NOMO-1 treated with DMSO at 0.1 percent for 48 hours (cell line): Measurements from ENCODE around the gene UBR1.
A peak's percentile ranks its signal among the peaks of the same experiment; 100 is the strongest.
"Not testable (repeated sequence)": the region's sequence is repeated elsewhere in the genome, so short reads cannot be mapped to it uniquely, and the experiment has no call there.

Source experiments
- DNase-seq: peaks from one replicate; lab custom pipeline; 2025; ENCODE audit not compliant: unreplicated experiment; lab: John Stamatoyannopoulos, UW

UBR1 gene

GRCh38 chr15:42984493-42985034 is 121.3 kb downstream of the UBR1 start:
- DNase-seq, result no peak

DNA sequence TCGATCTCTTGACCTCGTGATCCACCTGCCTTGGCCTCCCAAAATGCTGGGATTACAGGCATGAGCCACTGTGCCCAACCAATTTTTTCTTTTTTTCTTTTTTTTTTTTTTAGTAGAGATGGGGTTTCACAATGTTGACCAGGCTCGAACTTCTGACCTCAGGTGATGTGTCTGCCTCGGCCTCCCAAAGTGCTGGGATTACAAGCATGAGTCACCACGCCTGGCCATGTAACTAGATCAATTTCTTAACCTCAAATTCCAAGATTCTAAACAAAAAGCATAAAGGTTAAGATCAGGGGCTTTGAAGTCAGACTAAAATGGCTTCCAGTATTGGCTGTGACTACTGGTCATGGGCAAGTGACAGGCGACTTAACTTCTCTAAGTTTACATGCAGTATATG is 126.7 kb downstream of the UBR1 start:
- not testable (repeated sequence) for DNase-seq

DNA sequence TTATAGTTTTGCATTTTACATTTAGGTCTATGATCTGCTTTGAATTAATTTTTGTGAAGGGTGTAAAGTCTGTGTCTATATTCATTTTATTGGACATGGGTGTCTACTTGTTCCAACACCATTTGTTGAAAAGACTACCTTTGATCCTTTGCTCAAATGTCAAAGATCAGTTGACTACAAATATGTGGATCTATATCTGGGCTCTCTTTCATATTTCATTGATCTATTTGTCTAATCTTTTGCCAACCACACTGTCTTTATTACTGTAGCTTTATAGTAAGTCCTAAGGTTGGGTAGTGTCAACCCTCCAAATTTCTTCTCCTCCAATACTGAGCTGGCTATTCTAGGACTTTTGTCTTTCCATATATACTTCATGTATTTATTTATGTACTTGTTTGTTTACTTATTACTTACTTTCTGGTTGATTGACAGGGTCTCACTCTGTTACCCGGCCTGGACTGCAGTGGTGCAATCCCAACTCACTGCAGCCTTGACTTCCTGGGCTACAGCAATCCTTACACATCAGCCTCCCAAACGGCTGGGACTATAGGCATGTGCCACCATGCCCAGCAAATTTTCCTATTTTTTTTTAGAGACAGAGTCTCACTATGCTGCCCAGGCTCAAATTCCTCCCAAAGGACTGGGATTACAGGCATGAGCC is 131.5 kb downstream of the UBR1 start:
- no peak for DNase-seq

- no peak for DNase-seq
Measured at GRCh38 chr15:42973114-42973513, 132.7 kb downstream of the UBR1 start.

DNA sequence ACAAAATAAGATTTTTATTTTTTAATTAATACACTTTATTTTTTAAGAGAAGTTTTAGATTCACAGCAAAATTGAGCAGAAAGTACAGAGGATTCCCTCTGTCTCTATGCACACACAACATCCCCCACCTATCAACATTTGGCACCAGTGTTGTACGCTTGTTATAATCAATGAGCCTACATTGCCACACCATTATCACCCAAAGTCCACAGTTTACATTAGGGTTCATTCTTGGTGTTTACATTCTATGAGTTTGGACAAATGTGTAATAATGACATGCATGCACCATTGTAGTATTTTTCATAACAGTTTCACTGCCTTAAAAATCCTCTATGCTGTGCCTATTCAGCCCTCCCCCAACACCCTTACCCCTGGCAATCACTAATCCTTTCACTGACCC is 134.0 kb downstream of the UBR1 start:
- no peak for DNase-seq

DNA sequence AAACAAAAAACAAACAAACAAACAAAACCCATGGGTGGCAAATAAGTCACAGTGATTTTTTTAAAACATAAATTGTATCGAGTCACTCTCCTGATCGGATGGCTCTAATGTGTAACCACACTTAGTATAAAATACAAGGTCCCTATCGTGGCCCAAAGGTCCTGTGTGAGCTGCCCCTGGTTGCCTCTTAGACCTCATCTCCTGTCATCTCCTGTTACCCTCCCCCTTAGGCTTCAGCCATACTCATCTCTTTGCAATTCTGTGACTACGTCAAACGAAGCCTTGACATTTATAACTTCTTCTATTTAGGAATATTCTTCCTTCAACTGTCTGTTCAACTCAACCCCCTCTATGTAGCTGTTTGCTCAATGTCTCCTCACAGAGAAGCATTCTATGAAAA is 141.4 kb downstream of the UBR1 start:
- DNase-seq, result no peak

DNA sequence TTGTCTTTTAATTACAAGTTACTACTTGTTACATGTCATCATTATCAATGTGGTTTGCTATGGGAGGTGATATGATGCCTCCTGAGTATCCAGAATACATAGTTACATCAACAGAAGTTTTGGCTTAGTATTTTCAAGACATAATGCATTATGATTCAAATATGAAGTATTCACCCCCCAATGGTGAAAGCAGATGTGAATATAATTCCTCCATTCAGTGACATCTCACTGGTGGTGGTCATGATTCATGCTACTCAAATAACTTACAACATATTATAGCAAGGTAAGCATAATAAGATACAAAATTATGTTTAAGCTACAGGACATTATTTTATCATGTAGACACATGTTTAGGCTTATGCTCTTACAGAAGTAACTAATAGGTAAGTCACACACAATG is 150.3 kb downstream of the UBR1 start:
- no peak for DNase-seq

DNA sequence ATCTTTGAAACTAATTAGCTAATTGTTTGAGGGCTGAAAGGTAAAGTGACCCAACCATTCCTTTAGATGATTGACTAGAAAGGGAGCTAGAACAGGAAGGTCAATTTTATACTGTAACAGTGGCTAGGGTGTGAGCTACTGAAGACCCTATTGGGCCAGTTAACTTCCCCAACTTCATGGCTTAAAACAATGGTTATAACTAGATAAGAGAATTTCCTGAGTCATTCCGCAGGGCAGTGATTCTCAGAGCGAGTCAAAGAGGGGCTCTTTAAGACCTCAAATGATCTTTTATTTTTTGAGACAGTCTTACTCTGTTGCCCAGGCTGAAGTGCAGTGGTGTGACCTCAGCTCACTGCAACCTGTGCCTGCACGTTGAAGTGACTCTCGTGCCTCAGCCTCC is 151.5 kb downstream of the UBR1 start:
- no peak for DNase-seq

- DNase-seq, result not testable (repeated sequence)
Measured at GRCh38 chr15:42948898-42949297, 156.9 kb downstream of the UBR1 start.

GRCh38 chr15:42940527-42940926 is 165.3 kb downstream of the UBR1 start:
- DNase-seq, result no peak

GRCh38 chr15:42939841-42940240 is 166.0 kb downstream of the UBR1 start:
- no peak for DNase-seq

DNA sequence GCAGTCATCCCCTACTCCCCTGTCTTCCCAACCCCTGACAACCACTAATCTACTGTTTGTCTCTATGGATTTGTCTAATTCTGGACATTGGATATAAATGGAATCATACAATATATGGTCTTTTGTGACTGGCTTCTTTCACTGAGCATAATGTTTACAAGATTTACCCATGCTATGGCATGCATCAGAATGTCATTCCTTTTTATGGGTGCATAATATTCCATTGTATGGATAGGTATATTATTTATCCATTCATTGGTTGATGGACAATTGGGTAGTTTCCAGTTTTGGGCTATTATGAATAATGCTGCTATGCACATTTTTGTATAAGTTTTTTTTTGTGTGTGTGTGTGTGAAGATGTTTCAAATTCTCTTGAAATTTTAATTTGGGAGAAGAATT is 168.7 kb downstream of the UBR1 start:
- DNase-seq, result no peak

- DNase-seq, result no peak
Measured at GRCh38 chr15:42933886-42934667, 171.8 kb downstream of the UBR1 start.

DNA sequence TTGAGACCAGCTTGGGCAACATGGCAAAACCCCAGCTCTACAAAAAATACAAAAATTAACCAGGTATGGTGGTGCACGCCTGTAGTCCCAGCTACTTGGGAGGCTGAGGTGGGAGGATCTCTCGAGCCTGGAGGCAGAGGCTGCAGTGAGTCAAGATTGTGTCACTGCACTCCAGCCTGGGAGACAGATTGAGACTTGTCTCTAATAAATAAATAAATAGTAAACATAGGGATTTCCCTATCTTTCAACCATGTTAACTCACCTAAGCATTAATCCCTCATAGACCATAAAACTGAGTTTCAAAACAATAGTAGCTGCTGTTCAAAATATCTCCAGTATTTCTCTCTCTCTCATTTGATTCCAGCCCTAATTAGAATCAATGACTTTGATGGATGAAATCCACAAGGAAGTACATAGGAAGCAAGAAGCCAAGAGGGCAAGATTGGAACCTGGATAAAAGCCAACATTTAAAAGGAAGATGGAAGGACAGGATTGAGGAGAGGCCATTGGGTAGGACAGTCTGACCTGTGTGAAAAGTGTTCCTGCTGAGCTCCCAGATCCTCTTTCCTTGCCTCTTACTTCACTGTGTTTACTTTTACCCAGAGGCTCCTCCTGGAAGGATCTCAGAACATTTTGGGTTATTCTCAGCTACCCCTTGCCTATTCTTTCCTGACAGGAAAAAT is 172.9 kb downstream of the UBR1 start:
- DNase-seq, result no peak

GRCh38 chr15:42931702-42932486 is 173.9 kb downstream of the UBR1 start:
- no peak for DNase-seq

DNA sequence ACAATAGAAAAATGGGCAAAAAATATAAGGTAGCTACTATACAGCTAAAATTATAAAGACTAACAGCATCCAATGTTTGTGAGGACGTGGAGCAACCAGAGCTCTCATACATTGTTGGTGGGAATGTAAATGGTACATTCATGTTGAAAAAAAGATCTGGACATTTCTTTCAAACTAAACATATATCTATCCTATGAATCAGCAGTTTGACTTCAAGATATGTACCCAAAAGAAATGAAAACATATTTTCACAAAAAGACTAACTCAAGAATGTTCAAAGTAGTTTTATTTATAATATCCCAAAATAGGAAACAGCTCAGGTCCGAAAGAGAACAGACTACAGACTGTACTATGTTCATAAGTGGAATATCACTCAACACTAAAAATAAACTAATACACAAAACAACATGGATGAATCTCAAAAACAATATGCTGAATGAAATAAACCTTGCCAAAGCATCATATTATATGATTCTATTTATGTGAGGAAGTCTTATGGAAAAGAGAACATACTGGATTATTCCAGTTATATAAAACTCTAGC is 176.5 kb downstream of the UBR1 start:
- no peak for DNase-seq

DNA sequence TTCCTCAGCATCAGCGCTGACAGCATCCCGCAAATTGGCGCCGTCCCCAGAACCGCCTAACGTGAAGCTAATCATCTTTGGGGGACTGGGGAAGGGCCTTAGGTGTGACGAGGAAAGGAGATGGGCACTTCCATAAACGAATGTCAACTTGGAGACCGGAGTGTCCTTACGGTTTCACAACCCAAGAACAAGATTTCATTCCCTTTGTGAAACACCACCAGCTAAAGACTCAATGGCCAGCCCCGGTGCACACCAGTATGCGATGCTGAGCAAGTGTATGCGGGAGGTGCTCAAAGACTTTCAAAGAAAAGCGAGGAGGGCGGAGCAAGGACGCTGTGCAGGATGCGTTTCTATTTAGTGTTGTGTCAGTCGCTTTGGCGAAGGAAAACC is 184.5 kb downstream of the UBR1 start:
- peak; percentile 12 for DNase-seq

GRCh38 chr15:42920519-42921341 is 185.1 kb downstream of the UBR1 start, which contains the start of gene TTBK2:
TSS of gene TTBK2 (minus strand) at chr15:42920778. CDS start at chr15:42878617, 42,161 bp downstream.
- DNase-seq, result peak; percentile 98

DNA sequence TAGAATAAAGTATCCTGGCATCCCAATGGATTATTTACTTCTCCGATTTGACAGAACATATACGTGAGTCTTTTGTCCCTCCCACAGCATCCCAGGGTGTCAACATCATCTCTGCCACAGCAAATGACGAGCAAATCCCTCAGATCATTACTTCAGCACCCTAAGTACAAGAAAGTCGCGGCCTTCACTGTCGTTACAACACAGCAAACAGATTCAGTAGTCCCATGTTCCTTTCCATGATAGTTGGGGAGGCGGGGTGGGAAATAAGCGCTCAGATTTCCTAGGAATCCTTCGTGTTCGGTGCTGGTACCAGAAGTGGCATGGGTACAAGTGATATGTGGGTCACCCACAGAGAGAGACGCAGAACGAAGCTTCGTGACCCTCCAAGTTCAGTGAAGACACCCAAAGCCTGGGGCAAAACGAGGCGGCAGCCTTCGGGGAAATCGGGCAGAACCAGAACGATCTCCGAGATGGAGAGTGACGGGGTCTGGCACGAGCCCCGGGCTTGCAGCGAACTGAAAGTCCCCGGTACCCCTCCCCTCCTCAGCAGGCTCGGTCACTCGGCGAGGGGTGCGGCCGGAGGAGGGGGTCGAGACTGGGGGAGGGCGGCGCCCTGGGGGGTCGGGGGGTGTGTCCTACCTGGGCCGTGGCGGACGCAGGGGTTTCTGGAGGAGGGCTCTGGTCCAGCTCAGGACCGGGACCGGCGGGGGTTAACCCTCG is 185.9 kb downstream of the UBR1 start:
- peak; percentile 13 for DNase-seq
